OCI-LY1 (cell line): ENCODE measurements around the gene RFPL1.

ENCODE experiments used
- H2AFZ ChIP-seq: fragments of 200-600 bp; sonication (generic), shearing (Covaris generic); 2 replicates; pipeline ENCODE4 v1.6.0; 2014; ENCODE audit warnings: antibody characterized with exemption, mild to moderate bottlenecking, low read length
- H3F3A ChIP-seq: fragments of 200-600 bp; sonication (generic), shearing (Covaris generic); 2 replicates; pipeline ENCODE4 v1.6.0; 2014; ENCODE audit warnings: mild to moderate bottlenecking, antibody characterized with exemption, low read length, moderate library complexity; ENCODE audit not compliant: insufficient read depth
- H3K27ac ChIP-seq: fragments of 200-600 bp; sonication (generic); 2 replicates; pipeline ENCODE4 v1.5.1; 2014; ENCODE audit warnings: low read length, mixed run types, mild to moderate bottlenecking, low read depth; ENCODE audit not compliant: poor library complexity, severe bottlenecking
- H3K27me3 ChIP-seq: fragments of 200-600 bp; sonication (generic); 2 replicates; pipeline ENCODE4 v1.6.0; 2014; ENCODE audit warnings: antibody characterized with exemption, mild to moderate bottlenecking, low read length, moderate library complexity; ENCODE audit not compliant: insufficient read depth
- H3K36me3 ChIP-seq: fragments of 200-600 bp; sonication (generic); 2 replicates; pipeline ENCODE4 v1.6.1; 2014; ENCODE audit warnings: mild to moderate bottlenecking, antibody characterized with exemption, low read length, moderate library complexity, mixed read lengths; ENCODE audit not compliant: insufficient read depth
- H3K4me1 ChIP-seq: fragments of 200-600 bp; sonication (generic); 2 replicates; pipeline ENCODE4 v1.5.1; 2014; ENCODE audit warnings: mild to moderate bottlenecking, low read length, moderate library complexity; ENCODE audit not compliant: insufficient read depth, severe bottlenecking
- H3K4me2 ChIP-seq: fragments of 200-600 bp; sonication (generic), shearing (Covaris generic); 2 replicates; pipeline ENCODE4 v1.6.1; 2014; ENCODE audit warnings: low read length
- H3K4me3 ChIP-seq: fragments of 200-600 bp; sonication (generic); 2 replicates; pipeline ENCODE4 v1.5.1; 2014; ENCODE audit warnings: low read length, low read depth, mild to moderate bottlenecking, mixed read lengths; ENCODE audit not compliant: poor library complexity, severe bottlenecking
- H3K79me2 ChIP-seq: fragments of 200-600 bp; shearing (Covaris generic); 2 replicates; pipeline ENCODE4 v1.6.1; 2016; ENCODE audit warnings: mixed run types, low read length, mixed read lengths; ENCODE audit not compliant: insufficient read depth
- H3K9ac ChIP-seq: fragments of 200-600 bp; sonication (generic), shearing (Covaris generic); 2 replicates; pipeline ENCODE4 v1.6.1; 2014; ENCODE audit warnings: mild to moderate bottlenecking, low read length, mixed read lengths
- H3K9me2 ChIP-seq: fragments of 200-600 bp; sonication (generic), shearing (Covaris generic); 2 replicates; pipeline ENCODE4 v1.6.1; 2014; ENCODE audit warnings: low read depth, mild to moderate bottlenecking, low read length, mixed read lengths
- H3K9me3 ChIP-seq: fragments of 200-600 bp; shearing (Covaris generic); 2 replicates; pipeline ENCODE4 v1.6.1; 2014; ENCODE audit warnings: low read length, mixed read lengths
- H4K20me1 ChIP-seq: fragments of 200-600 bp; sonication (generic), shearing (Covaris generic); 2 replicates; pipeline ENCODE4 v1.6.0; 2016; ENCODE audit warnings: mild to moderate bottlenecking, low read length; ENCODE audit not compliant: insufficient read depth
- CTCF ChIP-seq: fragments of 200-600 bp; sonication (generic), shearing (Covaris generic); IDR thresholded peaks from 2 replicates; pipeline ENCODE4 v1.5.1; 2017; ENCODE audit warnings: mild to moderate bottlenecking, antibody characterized with exemption, low read length, moderate library complexity, mixed read lengths
- EZH2 ChIP-seq: fragments of 200-600 bp; sonication (generic), shearing (Covaris generic); IDR thresholded peaks from 2 replicates; pipeline ENCODE4 v1.8.0; 2017; ENCODE audit warnings: borderline replicate concordance, mixed run types, mild to moderate bottlenecking, antibody characterized with exemption, low read length, moderate library complexity, mixed read lengths

Gene RFPL1

GRCh38 chr22:29393019-29393608 lies 45.3 kb upstream of the RFPL1 start:
- Histone ChIP-seq H3K9me3 (no peaks in the 10 kb centered on the region), H3K4me1 (peaks cover 7% of the 10 kb centered on the region), H3K27me3 (0 out of 2 replicates have a peak, but pooled peaks cover 4% of the 10 kb centered on the region), H3K4me3 (no peak overlapping the region), H4K20me1 (no peaks in the 10 kb centered on the region), H3K36me3 (no peaks in the 10 kb centered on the region), H3K9ac (no peak overlapping the region), H3K79me2 (peaks cover 2% of the 10 kb centered on the region; the same call in 1 of the 2 replicates), H2AFZ (no peak overlapping the region), H3K4me2 (no peak overlapping the region), H3K27ac (no peak overlapping the region), H3K9me2 (no peaks in the 10 kb centered on the region), H3F3A (no peaks in the 10 kb centered on the region)
- TF ChIP-seq CTCF: no peak
- TF ChIP-seq EZH2: no peak

DNA sequence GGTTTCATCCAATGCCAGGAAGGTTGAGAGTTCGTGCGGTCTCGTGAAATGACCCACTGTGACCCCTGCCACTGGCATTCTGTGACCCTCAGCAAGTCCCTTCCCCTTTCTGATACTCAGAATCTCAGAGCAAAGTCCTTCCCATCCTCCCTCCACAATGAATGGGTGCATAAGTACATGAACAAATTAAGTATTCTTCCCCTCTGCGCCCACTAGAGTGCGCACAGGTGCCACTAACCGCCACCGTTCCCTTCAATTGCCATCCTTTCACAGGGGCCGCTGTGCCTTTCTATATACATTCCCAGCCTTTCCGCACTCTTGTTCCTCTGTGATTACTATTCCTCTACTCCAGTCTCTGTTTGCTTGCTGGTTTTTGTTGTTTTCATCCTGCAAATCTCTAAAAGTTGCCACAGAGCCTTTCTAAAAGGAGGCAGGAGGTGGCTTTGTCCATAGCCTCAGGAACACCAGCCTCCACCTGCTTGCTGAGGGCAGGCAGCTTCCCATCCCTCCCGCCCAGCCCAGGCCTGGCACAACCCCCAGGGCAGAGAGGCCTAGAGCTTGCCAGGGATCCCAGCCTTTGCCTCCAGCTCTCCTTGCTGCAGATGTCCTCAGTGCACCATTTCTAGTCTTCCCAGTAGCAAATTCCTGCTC lies 43.3 kb upstream of the RFPL1 start:
- H3K27ac ChIP-seq: no peak overlapping the region
- TF ChIP-seq EZH2: no peak
- TF ChIP-seq CTCF: peak; percentile 91
- no peaks in the 10 kb centered on the region for H3F3A ChIP-seq
- no peaks in the 10 kb centered on the region for H3K9me3 ChIP-seq
- H3K4me1 ChIP-seq: no peaks in the 10 kb centered on the region
- H2AFZ ChIP-seq: no peak overlapping the region
- H4K20me1 ChIP-seq: no peaks in the 10 kb centered on the region
- 0 out of 2 replicates have a peak, but pooled peaks cover 4% of the 10 kb centered on the region for H3K27me3 ChIP-seq
- H3K9ac ChIP-seq: no peak overlapping the region
- no peak overlapping the region for H3K4me3 ChIP-seq
- no peak overlapping the region for H3K4me2 ChIP-seq
- no peaks in the 10 kb centered on the region for H3K79me2 ChIP-seq
- no peaks in the 10 kb centered on the region for H3K9me2 ChIP-seq
- H3K36me3 ChIP-seq: no peaks in the 10 kb centered on the region

DNA sequence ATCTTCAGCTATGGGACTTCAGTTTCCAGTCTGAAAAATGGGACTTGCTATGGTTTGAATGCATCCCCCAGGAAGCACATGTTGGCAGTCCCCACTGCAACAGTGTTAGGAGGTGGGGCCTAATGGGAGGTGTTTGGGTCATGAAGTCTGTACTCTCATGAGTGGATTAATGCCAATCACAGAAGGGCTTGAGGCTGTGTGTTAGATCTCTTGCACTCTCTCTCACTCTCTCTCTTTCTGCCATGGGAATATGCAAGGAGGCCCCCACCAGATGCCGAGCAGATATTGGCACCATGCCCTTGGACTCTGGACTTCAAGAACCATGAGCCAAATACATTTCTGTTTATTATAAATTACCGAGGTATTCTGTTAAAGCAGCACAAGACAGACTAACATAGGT lies 42.3 kb upstream of the RFPL1 start:
- Histone ChIP-seq H3K9me3 (no peaks in the 10 kb centered on the region), H3K4me2 (no peak overlapping the region), H3K27me3 (0 out of 2 replicates have a peak, but pooled peaks cover 4% of the 10 kb centered on the region), H4K20me1 (no peaks in the 10 kb centered on the region), H3K4me3 (no peak overlapping the region), H3K79me2 (no peaks in the 10 kb centered on the region), H3K27ac (no peak overlapping the region), H3K9me2 (no peaks in the 10 kb centered on the region), H3K9ac (no peak overlapping the region), H3K4me1 (no peaks in the 10 kb centered on the region), H3K36me3 (no peaks in the 10 kb centered on the region), H3F3A (no peaks in the 10 kb centered on the region), H2AFZ (no peak overlapping the region)
- TF ChIP-seq CTCF (no peak), EZH2 (no peak)
